Natural killer cell (primary cell): Measurements from ENCODE around the gene IL17A. TPM values are rescaled to one million over a fixed set of nuclear protein-coding genes. Genes with fewer than 3 reads are reported as not detected.

ENCODE experiments used
- ATAC-seq, 3 donors: fragments of 150-1000 bp in 2 of 3; fragments of 200-7000 bp in 1 of 3; cut with Tn5 transposase; 1 replicate in 1 of 3; 2 replicates in 2 of 3; pipeline ENCODE4 v1.10.0; 2021; ENCODE audit warnings: mild to moderate bottlenecking in 2 of 3, moderate library complexity in 2 of 3
- DNase-seq, 2 donors: peaks; one replicate each; pipeline versions ENCODE4 v3.0.0 to v3.0.0-alpha.2; 2013 to 2021; ENCODE audit warnings: mixed read lengths in 1 of 2
- H3K27ac ChIP-seq: one replicate; pipeline ENCODE4 v1.5.1; 2013; ENCODE audit warnings: mild to moderate bottlenecking, low read length
- H3K27me3 ChIP-seq: one replicate; pipeline ENCODE4 v1.6.1; 2013; ENCODE audit warnings: low read length; ENCODE audit not compliant: control insufficient read depth, insufficient read depth
- H3K36me3 ChIP-seq: one replicate; pipeline ENCODE4 v1.6.1; 2013; ENCODE audit warnings: low read length; ENCODE audit not compliant: control insufficient read depth, insufficient read depth
- H3K4me1 ChIP-seq: one replicate; pipeline ENCODE4 v1.6.1; 2013; ENCODE audit warnings: low read length; ENCODE audit not compliant: control insufficient read depth, insufficient read depth
- H3K4me3 ChIP-seq: one replicate; pipeline ENCODE4 v1.5.1; 2013; ENCODE audit warnings: low read length
- H3K9me3 ChIP-seq: one replicate; pipeline ENCODE4 v1.6.1; 2013; ENCODE audit warnings: low read length; ENCODE audit not compliant: control insufficient read depth, insufficient read depth
- H3K27ac Mint-ChIP-seq, 2 donors: one replicate each; pipeline ENCODE4 v1.8.0; 2022; ENCODE audit warnings: mild to moderate bottlenecking in 2 of 2, mixed read lengths in 2 of 2, moderate library complexity in 1 of 2
- H3K27me3 Mint-ChIP-seq, 2 donors: one replicate each; pipeline ENCODE4 v1.8.0; 2022; ENCODE audit warnings: low read depth in 2 of 2, mixed read lengths in 2 of 2
- H3K36me3 Mint-ChIP-seq: one replicate; pipeline ENCODE4 v1.8.0; 2022; ENCODE audit warnings: mixed read lengths
- H3K4me1 Mint-ChIP-seq, 2 donors: one replicate each; pipeline ENCODE4 v1.8.0; 2022; ENCODE audit warnings: mixed read lengths in 2 of 2
- H3K4me3 Mint-ChIP-seq: one replicate; pipeline ENCODE4 v1.8.0; 2022; ENCODE audit warnings: mild to moderate bottlenecking, moderate library complexity, mixed read lengths
- H3K9me3 Mint-ChIP-seq, 2 donors: one replicate each; pipeline ENCODE4 v1.8.0; 2022; ENCODE audit warnings: mixed read lengths in 2 of 2
- CTCF ChIP-seq: fragments of 200-600 bp; IDR thresholded peaks from one replicate; pipeline ENCODE4 v1.8.0; 2022; ENCODE audit warnings: antibody characterized with exemption
- WGBS: methylation state at CpG from one replicate; pipeline ENCODE4 v1.1.7; 2013; ENCODE audit warnings: missing lambda C conversion rate; ENCODE audit not compliant: insufficient coverage; 5-methylcytosine and 5-hydroxymethylcytosine counted together
- intact Hi-C: fragments of 100-400 bp; cut with micrococcal nuclease; formaldehyde crosslinking; loops from one replicate; pipeline ENCODE4 v1.14.2; 2022
- total RNA-seq, 4 donors: library from RNA; stranded (reverse); fragments of 120-200 nt in 1 of 4; gene quantifications; one replicate each; pipeline versions ENCODE4 v1.2.3 to v1.2.4, GENCODE V29; 2013 to 2022

IL17A gene
- total RNA-seq, 3 donors from 2014 or later (not counting 1 experiment from before 2014, with no cell fraction given), result not detected

DNA sequence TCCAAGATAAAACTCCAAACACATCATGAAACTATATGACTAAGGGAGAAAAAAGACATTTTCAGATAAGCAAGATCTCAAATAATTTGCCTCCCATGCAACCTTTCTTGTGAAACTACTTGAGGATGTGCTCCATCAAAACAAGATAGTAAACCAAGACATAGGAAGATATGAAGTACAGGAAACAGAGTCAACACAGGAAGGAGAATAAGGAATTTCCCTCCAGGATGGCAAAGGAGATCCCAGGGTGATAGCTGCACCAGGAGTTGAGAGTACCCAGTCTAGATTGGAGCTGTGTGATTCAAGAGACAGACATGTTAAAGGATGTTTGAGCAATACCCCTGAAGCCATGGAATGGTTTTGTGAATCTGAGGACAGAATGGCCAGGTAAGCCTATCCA lies 15.3 kb downstream of the IL17A start:
- DNase-seq (no peak), ATAC-seq (no peak)
- Mint-ChIP-seq H3K27me3 (peaks cover 11 to 57% of the 10 kb centered on the region in 2 donors), H3K4me1 (no peaks in the 10 kb centered on the region), H3K4me3 (no peak overlapping the region), H3K36me3 (peaks cover 26% of the 10 kb centered on the region), H3K27ac (no peak overlapping the region), H3K9me3 (peaks cover 2 to 9% of the 10 kb centered on the region in 2 donors)
- Histone ChIP-seq H3K27ac (no peak overlapping the region), H3K9me3 (peaks cover 21% of the 10 kb centered on the region), H3K4me3 (no peak overlapping the region), H3K36me3 (no peaks in the 10 kb centered on the region), H3K27me3 (peaks cover 4% of the 10 kb centered on the region), H3K4me1 (no peaks in the 10 kb centered on the region)
- TF ChIP-seq CTCF, result no peak
- intact Hi-C loops, result no loop called here

DNA sequence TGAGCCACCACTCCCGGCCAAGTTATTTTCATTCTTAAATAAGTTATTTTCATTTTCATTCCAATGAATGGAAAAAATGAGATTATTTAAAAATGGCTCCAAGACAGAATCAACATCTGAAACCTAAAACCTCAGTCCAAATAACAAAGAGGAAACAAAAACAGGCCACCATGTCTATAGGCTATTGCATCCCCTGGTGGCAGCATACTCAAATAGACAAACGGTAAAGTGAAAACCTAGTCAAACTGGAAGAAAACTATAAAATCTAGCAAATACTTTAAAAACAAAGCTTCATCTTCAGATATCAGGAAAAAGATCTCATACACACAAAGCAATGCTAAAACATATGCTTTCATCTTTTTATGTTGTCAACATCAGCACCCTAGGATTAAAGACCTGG lies 20.9 kb downstream of the IL17A start:
- Histone ChIP-seq H3K4me3 (no peak overlapping the region), H3K9me3 (peaks cover under 1% of the 10 kb centered on the region), H3K4me1 (no peaks in the 10 kb centered on the region), H3K27me3 (peaks cover 14% of the 10 kb centered on the region), H3K36me3 (no peaks in the 10 kb centered on the region), H3K27ac (no peak overlapping the region)
- intact Hi-C loops, result no loop called here
- 89% methylated on average over 1 of the region's 2 CpGs for WGBS
- DNase-seq (no peak), ATAC-seq (no peak)
- H3K27me3 Mint-ChIP-seq, result peaks cover 10 to 38% of the 10 kb centered on the region in 2 donors
- no peak overlapping the region for H3K27ac Mint-ChIP-seq
- no peaks in the 10 kb centered on the region for H3K4me1 Mint-ChIP-seq
- H3K9me3 Mint-ChIP-seq, result no peaks in the 10 kb centered on the region
- no peak for TF ChIP-seq CTCF
- no peak overlapping the region for H3K4me3 Mint-ChIP-seq
- no peaks in the 10 kb centered on the region for H3K36me3 Mint-ChIP-seq

DNA sequence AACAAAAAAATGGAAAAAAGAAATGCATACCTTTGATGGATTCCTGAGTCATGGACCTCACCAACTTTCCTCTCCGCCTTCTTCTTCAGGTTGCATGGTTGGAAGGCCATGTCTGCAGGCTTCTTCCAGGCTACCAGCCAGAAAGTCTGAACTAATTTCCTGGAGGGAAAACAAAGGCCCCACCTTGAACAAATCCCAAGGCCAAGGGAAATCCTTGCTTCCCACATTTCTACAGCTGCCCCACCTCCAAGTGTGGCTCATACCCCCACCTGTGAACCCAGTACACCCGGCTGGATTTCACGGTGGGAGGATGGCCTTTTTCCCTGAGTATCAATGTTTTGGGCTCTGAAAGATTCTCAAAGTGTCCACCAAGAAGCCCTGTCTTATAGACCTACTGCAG lies 22.4 kb downstream of the IL17A start:
- intact Hi-C loops, result no loop called here
- no peaks in the 10 kb centered on the region for H3K4me1 Mint-ChIP-seq
- WGBS, result 100% methylated on average over 3 of the region's 3 CpGs

More for the DNA sequence above, 22.4 kb downstream of the IL17A start:
- ATAC-seq, result no peak
- Histone ChIP-seq H3K27me3 (peaks cover 21% of the 10 kb centered on the region), H3K36me3 (no peaks in the 10 kb centered on the region), H3K4me1 (no peaks in the 10 kb centered on the region), H3K27ac (no peak overlapping the region), H3K9me3 (no peaks in the 10 kb centered on the region), H3K4me3 (no peak overlapping the region)
- no peak overlapping the region for H3K27ac Mint-ChIP-seq
- no peak for TF ChIP-seq CTCF
- no peaks in the 10 kb centered on the region for H3K9me3 Mint-ChIP-seq
- peaks cover 18 to 33% of the 10 kb centered on the region in 2 donors for H3K27me3 Mint-ChIP-seq
- H3K36me3 Mint-ChIP-seq, result no peaks in the 10 kb centered on the region
- DNase-seq, result no peak
- no peak overlapping the region for H3K4me3 Mint-ChIP-seq
